GM06990 (cell line): ENCODE data around the gene CCNT2.
A peak's percentile ranks its signal among the peaks of the same experiment; 100 is the strongest.

Experiments
- DNase-seq: peaks from one replicate; pipeline ENCODE4 v3.0.0-alpha.2; 2011; ENCODE audit not compliant: insufficient read length; ENCODE audit errors: extremely low read depth
- H3K27me3 ChIP-seq: replicated peaks from 2 replicates; pipeline ENCODE4 v1.6.0; 2011; ENCODE audit warnings: low read length; ENCODE audit not compliant: control insufficient read depth, insufficient read depth
- H3K36me3 ChIP-seq: 2 replicates; pipeline ENCODE4 v1.5.1; 2011; ENCODE audit warnings: low read length; ENCODE audit not compliant: control insufficient read depth, insufficient read depth
- H3K4me3 ChIP-seq: replicated peaks from 2 replicates; pipeline ENCODE4 v1.5.1; 2011; ENCODE audit warnings: low read depth, mild to moderate bottlenecking, control low read depth, low read length
- CTCF ChIP-seq: IDR thresholded peaks from 2 replicates; pipeline ENCODE4 v1.5.1; 2011; ENCODE audit warnings: low read length, control low read depth, mild to moderate bottlenecking, inconsistent platforms; ENCODE audit not compliant: insufficient read depth, poor library complexity, severe bottlenecking

CCNT2 gene

GRCh38 chr2:134918526-134919340 is at the start of gene CCNT2:
TSS of gene CCNT2 (plus strand) at chr2:134918822. CDS start at chr2:134918855, 33 bp downstream.
- peak; percentile 100 for DNase-seq
- peak within 1 kb of the TSS; percentile 95 for H3K4me3 ChIP-seq
- H3K36me3 ChIP-seq = no peaks in the 10 kb centered on the region
- no peaks in the 10 kb centered on the region for H3K27me3 ChIP-seq
- TF ChIP-seq CTCF = no peak

GRCh38 chr2:134869946-134870736 is 48.5 kb upstream of the CCNT2 start:
- H3K27me3 ChIP-seq = no peaks in the 10 kb centered on the region
- no peak for DNase-seq
- no peaks in the 10 kb centered on the region for H3K36me3 ChIP-seq
- no peak overlapping the region for H3K4me3 ChIP-seq
- no peak for TF ChIP-seq CTCF

DNA sequence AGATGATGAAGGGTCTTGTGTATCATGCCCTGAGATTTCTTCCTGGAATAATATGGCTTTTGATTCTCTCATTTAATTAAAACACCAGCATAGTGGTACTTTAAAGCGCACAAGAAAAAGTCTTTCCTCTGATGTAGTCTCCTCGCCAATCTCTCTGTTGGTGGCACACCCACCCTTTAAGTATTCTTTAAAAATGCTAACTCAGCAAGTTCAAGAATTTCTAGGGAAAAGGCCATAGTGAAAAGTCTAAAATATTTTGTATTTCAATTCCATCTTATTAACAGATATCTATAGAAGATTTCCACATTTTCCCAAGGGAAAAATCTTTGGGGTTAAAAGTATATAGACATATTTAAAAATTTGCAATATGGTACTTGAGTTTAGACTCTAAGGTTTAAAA is 45.5 kb upstream of the CCNT2 start:
- Histone ChIP-seq H3K4me3 (no peak overlapping the region), H3K27me3 (no peaks in the 10 kb centered on the region), H3K36me3 (no peaks in the 10 kb centered on the region)
- TF ChIP-seq CTCF = no peak
- no peak for DNase-seq

DNA sequence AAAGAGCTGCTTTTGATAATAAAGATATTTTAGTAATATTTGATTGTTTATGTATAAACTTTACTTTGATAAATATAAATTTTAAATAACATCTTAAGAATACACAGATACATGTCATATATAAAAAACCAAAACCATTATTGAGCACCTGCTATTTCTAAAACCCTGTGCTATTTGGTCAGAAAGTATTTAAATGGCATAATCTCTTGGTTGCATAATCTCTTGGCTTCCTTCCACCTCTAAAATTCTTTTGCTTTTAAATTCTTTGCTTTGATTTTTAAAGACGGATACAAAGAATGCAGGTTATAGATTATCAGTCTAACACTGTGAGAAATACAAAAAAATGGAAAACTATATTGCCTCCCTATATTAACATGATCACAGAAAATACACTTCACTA is 43.3 kb upstream of the CCNT2 start:
- TF ChIP-seq CTCF = no peak
- Histone ChIP-seq H3K4me3 (no peak overlapping the region), H3K36me3 (no peaks in the 10 kb centered on the region)

DNA sequence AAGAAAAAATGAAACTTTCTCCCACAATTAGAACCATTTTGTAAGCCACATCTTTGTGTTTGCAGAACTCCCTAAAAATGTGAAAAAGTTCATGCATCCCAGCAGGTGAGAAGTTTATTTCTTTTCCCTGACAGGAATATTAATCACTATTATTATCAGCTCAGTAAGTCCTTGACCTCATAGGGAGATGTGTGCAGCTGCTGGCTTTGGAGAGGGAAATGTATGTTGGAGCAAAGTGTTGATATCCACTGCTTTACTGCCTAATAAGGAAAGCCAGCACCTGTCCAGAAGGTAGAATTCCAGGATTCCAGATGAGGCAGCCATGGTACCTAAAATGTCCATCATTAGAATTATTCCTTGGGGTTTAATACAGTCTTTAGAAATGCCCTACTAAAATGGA is 35.8 kb upstream of the CCNT2 start:
- TF ChIP-seq CTCF = no peak
- no peaks in the 10 kb centered on the region for H3K36me3 ChIP-seq
- H3K27me3 ChIP-seq = no peaks in the 10 kb centered on the region
- no peak overlapping the region for H3K4me3 ChIP-seq
- DNase-seq = no peak

More for the DNA sequence above, 43.3 kb upstream of the CCNT2 start:
- no peak for DNase-seq
- no peaks in the 10 kb centered on the region for H3K27me3 ChIP-seq
